ENCODE data around the gene ROBO1.
"Not testable (repeated sequence)": the region's sequence is repeated elsewhere in the genome, so short reads cannot be mapped to it uniquely, and the experiment has no call there.

Gene ROBO1

GRCh38 chr3:78762121-78762520 lies 1005.7 kb downstream of the ROBO1 start:
- DNase-seq, result no peak

GRCh38 chr3:78761126-78761525 lies 1006.7 kb downstream of the ROBO1 start:
- no peak for DNase-seq

GRCh38 chr3:78757731-78758130 lies 1010.1 kb downstream of the ROBO1 start:
- DNase-seq, result no peak

DNA sequence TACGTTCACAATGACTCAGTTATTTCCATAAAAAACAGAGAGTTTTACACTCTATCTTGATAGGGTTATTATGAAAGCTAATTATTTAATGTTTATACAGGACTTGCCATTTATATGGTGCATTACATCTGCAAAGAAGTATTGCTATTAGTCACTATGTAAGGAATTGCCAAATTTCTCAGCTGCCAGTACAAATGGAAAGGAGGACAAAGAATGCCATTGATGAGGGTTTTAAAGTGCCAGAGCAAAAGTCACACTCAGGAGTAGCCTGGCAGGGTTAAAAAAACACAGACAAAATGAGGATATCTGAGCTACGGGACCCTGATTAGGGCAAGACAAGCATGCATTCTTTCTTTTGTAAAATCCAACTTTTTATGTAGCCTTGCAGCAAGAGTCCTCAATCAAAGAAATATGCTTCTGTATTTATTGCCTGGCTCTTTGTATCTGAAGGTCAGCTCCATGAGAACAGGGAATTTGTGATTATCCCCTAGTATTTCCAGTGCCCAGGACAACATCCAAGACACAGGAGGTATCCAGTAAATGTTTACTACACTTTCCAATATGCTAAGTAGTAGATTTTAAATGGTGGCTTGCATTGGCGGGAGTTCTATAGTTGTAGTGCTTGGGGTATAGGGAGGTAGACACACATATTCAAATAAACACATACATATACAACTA lies 1013.6 kb downstream of the ROBO1 start:
- DNase-seq, result no peak

GRCh38 chr3:78751266-78751665 lies 1016.5 kb downstream of the ROBO1 start:
- no peak for DNase-seq

GRCh38 chr3:78750291-78750690 lies 1017.5 kb downstream of the ROBO1 start:
- DNase-seq, result not testable (repeated sequence)

DNA sequence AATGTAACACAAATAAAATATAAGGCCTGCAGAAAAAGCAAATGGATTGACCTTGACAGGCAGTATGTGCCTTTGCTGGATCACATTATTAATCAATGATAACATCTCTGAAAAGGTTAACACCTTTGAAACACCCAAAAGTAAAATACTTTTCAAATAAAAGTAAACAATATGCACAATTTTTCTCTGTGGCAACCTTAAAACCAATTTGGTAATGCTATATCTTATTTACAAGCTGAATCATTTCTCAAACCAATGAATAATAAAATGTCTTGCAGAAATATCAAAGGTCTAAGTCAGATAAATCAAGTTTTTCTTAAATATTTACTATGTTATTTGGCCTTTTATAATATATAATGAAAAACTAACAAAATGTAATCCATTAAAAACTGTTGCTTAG lies 1018.7 kb downstream of the ROBO1 start:
- DNase-seq, result no peak

DNA sequence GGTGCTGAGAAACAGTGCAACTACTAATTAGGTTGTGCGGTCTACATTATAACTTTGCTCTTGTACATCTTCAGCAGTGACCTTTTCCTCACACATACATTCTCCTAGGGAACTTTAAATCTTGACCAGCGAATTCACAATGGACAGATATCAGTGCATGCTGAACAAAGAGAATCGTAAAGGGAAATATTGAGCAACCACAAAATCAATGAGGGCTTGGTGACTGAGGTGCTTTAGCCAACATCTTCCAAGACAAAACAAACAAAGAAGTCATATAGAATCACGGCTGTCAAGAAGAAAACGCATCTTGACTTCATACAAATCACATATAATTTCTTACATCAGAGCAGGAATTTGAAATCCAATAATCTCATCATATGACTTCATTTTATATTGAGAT lies 1022.0 kb downstream of the ROBO1 start:
- no peak for DNase-seq

- no peak for DNase-seq
Observed at GRCh38 chr3:78742491-78742890, 1025.3 kb downstream of the ROBO1 start.

DNA sequence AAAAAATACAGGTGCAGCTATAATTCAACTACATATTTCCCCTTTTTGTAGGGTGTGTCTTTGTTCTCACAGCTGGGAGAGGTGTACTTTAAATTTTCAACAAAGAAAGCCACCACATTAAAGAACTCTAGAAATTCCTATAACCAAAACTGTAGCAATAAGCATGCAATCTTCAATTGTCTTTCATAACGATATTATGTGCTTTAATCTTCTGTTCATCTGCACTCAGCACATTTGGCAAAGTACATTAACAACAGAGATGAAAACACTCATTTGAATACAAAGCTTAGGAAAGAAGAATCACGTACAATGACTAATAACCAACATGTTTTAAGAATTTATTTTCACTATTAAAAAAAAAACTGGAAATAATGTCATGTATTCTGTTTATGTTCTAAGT lies 1025.8 kb downstream of the ROBO1 start:
- no peak for DNase-seq

DNA sequence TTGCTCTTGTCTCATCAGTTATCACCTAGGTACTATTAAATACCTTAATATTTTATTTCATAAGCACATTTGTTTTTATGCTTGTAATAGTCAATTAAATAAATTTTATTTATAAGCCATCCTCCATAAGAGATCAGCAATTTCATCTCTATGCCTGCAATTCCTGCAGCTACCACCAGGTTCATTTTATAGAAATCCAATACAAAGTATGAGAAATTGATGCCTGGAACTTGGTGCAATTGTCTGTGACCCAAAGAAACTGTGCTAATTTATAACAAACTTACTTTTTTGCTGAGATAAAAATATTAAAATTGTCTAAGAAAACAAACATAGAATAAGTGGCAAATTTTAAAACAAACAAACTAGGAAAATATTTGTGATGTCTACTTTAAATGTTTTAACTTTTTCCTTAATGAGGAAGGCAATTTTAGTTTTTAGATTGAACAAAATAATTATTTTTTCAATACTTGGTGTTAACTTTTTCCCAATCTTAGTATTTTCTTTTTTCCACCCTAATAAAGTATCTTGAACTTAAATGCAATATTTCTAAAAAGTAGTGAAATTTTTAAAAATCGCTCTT lies 1026.6 kb downstream of the ROBO1 start:
- no peak for DNase-seq

- DNase-seq, result no peak
Observed at GRCh38 chr3:78738833-78739232, 1029.0 kb downstream of the ROBO1 start.

GRCh38 chr3:78737988-78738387 lies 1029.8 kb downstream of the ROBO1 start:
- peak; percentile 88 for DNase-seq

- no peak for DNase-seq
Observed at GRCh38 chr3:78736863-78737262, 1030.9 kb downstream of the ROBO1 start.

- peak; percentile 54 for DNase-seq
Observed at GRCh38 chr3:78734048-78734637, 1033.7 kb downstream of the ROBO1 start.

DNA sequence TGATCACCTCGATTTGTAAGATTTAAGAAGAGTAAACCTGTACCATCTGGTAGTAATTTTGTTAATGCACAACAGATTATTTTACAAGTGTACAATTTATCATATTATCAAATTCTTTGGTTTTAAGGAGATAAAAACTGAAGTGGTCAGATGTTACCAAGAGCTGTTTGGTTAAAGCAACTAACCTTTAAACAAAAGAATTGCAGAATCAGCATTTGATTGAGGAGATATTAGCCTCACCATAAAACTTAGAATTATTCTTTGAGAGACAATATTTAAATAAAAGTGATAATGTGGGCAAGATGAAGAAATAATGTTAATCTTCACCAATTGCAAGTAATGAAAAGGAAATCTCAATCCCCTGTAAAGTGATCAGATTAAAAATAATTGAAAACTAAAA lies 1034.9 kb downstream of the ROBO1 start:
- no peak for DNase-seq

DNA sequence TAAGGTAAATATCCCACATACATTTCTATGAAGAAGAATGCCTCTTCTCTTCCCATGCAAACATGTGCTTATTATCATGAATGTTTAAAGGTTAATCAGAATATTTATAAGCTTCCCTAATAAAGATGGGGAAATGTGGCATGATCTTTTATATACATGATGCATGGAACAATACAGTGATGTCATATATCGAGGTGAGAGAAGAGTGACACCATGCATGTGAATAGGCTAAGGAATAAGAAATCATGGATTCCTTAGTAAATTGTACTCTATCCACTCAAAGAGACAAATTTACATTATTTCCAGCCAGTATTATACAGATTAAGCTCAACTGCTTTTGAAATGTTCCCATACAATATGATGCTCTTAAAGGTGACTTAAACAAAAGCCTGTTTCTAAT lies 1035.3 kb downstream of the ROBO1 start:
- DNase-seq, result no peak

- no peak for DNase-seq
Observed at GRCh38 chr3:78729946-78730345, 1037.9 kb downstream of the ROBO1 start.

DNA sequence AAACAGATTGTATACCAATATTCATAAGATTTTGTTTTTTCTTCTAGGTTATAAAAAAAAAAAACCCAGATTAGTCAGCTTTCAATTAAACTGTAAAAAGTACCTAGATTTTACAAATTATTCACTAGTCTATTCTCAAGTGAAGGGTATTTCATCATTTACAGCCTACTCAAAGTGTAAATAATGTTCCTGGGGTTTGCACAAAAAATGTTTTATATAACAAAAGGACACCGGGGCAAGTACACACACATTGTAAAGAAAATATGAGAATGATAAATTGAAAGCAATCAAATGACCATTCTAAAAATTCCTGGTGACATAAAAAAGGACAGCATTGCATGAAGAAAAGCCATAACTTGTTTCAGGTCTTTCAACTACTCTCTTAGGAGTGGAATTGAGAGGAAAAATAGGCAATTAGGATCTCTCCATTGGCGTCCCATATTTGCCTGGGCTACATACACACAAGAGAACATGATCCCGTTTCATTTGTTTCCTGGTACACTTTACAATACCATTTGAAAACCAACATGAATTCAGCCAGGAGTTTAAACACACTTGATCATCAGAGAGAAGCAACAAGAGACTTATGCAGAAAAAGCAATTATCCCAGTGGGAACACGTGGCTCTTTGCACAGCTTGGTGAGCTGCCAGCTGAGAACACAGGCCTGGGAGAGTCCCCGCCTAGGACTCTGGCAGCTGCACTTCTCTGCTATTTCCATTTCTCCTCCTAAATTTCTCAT lies 1039.2 kb downstream of the ROBO1 start:
- DNase-seq, result peak; percentile 71

GRCh38 chr3:78726545-78726944 lies 1041.3 kb downstream of the ROBO1 start:
- DNase-seq, result peak; percentile 31

DNA sequence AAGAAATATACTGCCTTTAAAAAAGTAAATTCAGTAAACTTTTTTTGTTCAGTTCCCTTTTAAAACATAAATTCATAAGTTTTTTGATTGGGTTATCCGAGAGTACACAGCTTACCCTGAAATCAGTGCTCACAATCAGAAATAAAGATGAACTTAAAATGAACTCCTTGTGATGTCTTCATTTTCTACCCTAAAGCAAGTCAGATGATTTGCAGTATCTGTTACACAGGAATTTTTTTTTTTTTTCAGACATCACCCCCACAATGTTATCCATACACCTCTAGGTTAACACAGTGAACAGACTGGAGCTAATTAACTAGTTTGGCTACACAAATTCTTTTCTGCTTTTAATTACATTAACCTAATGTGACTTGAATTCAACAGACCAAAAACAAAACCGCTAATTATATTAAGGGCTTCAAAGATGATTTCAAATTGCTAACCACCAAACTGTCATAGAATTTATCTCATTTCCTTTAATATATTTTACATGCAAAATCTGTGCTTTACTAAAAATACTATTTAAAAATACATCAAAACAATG lies 1042.0 kb downstream of the ROBO1 start:
- DNase-seq, result no peak

DNA sequence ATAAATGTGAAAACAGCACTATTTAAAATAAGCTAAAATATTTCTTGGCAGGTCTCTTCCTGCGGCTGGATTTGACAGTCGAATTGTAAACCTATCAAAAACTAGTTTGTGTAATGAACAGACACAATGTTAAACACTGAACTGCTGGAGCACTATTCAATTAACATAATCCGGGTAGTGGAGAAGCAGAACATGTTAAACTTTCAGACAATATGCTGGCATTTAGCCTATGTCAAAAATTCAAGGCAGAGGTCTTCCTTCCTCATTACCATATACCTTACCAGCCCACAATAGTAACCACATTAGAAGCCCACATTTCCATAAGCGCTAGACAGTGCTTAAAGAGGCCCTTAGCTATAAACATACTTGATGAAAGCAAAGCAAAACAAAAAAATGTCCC lies 1042.9 kb downstream of the ROBO1 start:
- DNase-seq, result no peak

GRCh38 chr3:78724364-78724763 lies 1043.4 kb downstream of the ROBO1 start:
- DNase-seq, result not testable (repeated sequence)

Measured in NCI-H2171 (cell line).